ENCODE data around the gene DCD.
A peak's percentile ranks its signal among the peaks of the same experiment; 100 is the strongest.
"Not testable (repeated sequence)": the region's sequence is repeated elsewhere in the genome, so short reads cannot be mapped to it uniquely, and the experiment has no call there.

Gene DCD

GRCh38 chr12:54648265-54648664 lies at the start of gene DCD:
Gene DCD (minus strand): TSS chr12:54648365. CDS start chr12:54648303, 62 bp downstream.
- no peak for DNase-seq (ENCODE audit: low read depth in 2 of 2)

DNA sequence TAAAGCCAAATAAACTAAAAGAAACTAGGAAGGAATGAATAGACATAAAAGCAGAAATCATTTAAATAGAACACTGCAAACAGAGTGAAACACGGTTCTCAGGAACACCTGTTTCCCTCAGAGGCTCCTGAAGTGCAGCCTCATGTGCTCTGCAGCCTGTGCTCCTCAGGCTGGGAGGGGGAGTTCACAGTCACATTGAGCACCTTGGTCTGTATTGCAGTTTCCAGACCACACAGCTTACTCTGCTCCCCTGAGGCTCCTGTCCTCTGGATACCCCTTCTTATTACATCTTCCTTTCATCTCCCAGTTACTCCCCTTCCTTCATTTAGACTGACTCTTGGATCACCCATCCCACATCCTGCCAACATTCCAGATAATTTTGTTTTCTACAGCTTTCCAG lies 49.7 kb upstream of the DCD start:
- DNase-seq (ENCODE audit: low read depth in 2 of 2) = no peak

- no peak for DNase-seq (ENCODE audit: low read depth in 2 of 2)
Observed at GRCh38 chr12:54692353-54692752, 44.2 kb upstream of the DCD start.

DNA sequence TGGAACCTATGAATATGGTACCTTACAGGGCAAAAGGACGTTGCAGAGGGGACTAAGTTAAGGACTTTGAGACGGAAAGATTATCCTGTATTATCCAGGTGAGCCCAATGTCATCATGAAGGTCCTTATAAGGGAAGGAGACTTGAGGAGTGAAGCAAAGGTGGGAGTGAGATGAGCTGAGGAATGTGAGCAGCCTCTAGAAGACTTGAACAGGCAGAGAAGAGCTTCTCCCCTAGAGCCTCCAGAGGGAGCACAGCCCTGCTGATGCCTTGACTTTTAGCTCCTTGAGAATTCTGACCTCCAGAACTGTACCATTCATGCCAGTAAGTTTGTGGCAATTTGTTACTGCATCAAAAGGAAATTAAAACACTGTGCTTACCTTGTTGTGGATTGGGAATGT lies 41.8 kb upstream of the DCD start:
- no peak for DNase-seq (ENCODE audit: low read depth in 2 of 2)

DNA sequence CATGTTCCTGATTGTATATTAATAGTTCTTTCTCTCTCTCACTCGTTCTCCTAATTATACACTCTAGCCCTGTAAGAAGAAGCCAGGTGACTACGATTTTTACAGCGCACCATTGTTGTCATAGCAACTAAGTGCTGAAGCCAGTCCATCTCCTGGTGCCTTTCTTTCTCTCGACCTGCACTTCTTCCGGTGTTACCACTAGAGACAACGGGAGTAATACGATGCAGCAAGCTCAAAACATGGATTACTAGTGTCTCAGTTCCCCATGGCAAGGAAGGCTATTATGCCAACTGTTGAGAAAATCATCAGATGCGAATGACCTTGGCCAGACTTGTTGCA lies 40.8 kb upstream of the DCD start:
- no peak for DNase-seq (ENCODE audit: low read depth in 2 of 2)

- DNase-seq (ENCODE audit: low read depth in 2 of 2) = no peak
Observed at GRCh38 chr12:54688309-54689033, 40.3 kb upstream of the DCD start.

- no peak for DNase-seq (ENCODE audit: low read depth in 2 of 2)
Observed at GRCh38 chr12:54684636-54685630, 36.8 kb upstream of the DCD start.

DNA sequence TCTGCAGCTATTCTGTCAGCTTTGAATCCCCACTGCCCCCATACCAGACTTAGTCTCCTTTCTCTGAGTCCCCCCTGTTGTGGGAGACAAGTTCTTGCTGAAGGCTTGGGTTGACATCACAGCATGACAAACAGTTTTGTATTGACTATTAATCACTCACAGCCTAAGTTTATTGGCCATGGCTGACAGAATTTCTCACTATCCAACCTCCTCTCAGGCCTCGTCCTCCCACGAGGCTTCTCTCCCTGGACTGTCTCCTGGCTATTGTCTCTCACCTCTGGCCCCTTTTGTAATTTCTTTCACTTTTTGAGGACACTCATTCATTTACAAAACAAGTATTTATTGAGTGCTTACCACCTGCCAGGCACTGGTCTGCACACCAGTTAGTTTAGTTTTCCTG lies 35.2 kb upstream of the DCD start:
- no peak for DNase-seq (ENCODE audit: low read depth in 2 of 2)

- no peak for DNase-seq (ENCODE audit: low read depth in 2 of 2)
Observed at GRCh38 chr12:54682674-54683073, 34.5 kb upstream of the DCD start.

GRCh38 chr12:54680374-54680773 lies 32.2 kb upstream of the DCD start:
- peak in 1 of 2 experiments; percentile 32 for DNase-seq (ENCODE audit: low read depth in 2 of 2)

DNA sequence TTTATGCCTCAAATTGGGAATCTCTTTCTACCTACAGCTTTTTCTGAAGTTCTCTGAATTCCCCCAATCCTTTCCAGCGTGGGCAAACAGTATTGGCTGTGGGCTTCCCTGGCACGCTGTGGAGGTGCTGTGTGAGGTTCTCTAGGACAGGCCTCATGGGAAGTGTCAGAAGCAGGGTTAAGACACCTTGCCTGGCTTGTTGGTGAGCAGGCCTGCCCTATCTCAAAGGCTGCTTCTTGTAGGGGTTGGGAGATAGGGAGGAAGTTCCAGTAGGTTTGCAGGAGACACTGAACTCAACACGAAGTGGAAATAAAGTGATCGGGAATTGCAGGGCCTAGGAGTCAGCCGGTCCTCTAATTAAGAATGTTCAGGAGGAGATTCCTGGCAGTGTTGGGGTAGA lies 30.0 kb upstream of the DCD start:
- DNase-seq (ENCODE audit: low read depth in 2 of 2) = no peak

GRCh38 chr12:54667945-54668344 lies 19.8 kb upstream of the DCD start:
- no peak for DNase-seq (ENCODE audit: low read depth in 2 of 2)

- DNase-seq (ENCODE audit: low read depth in 2 of 2) = no peak
Observed at GRCh38 chr12:54666008-54666407, 17.8 kb upstream of the DCD start.

- not testable (repeated sequence) for DNase-seq (ENCODE audit: low read depth in 2 of 2)
Observed at GRCh38 chr12:54665022-54665635, 17.0 kb upstream of the DCD start.

DNA sequence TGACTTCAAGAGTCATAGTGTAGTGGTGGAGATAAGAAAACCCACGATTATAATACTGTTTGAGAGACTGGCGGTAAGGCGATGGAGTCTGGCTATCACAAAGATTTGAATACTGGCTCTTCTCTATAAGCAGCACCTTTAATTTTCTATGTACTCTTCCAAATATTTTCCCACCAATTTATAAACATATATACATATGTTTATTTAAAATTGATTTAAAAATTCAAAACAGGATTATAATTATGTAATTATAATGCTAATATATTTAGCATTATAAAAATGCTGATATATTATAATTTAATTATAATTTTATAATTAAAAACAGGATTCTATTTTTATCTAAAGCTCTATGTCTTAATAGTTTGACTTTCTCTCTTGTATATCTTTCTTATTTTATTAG lies 15.4 kb upstream of the DCD start:
- no peak for DNase-seq (ENCODE audit: low read depth in 2 of 2)

- no peak for DNase-seq (ENCODE audit: low read depth in 2 of 2)
Observed at GRCh38 chr12:54662026-54662425, 13.9 kb upstream of the DCD start.

- no peak for DNase-seq (ENCODE audit: low read depth in 2 of 2)
Observed at GRCh38 chr12:54661048-54661447, 12.9 kb upstream of the DCD start.

DNA sequence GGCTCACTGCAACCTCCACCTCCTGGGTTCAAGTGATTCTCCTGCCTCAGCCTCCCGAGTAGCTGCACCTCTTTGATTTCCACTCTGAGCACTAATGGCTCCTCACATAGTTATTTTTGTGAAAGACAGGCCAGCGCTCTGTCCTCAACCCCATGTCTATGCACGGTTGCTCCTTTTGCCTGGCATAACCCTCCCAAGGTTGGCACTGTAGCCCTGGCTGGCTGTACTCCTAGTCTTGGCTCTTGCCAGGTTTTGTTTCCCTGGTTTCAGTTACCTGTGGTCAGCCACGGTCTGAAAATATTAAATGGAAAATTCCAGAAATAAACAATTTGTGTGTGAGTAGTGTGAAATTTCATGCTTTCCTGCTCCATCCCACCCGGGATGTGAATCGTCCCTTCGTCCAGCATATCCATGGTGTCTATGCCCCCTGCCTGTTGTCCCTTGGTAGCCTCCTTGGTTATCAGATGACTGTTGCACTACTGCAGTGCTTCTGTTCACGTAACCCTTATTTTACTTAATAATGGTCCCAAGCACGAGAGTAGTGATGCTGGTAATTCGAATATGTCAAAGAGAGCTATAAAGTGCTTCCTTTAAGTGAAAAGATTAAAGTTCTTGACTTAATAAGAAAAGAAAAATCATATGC lies 12.3 kb upstream of the DCD start:
- DNase-seq (ENCODE audit: low read depth in 2 of 2) = no peak

- DNase-seq (ENCODE audit: low read depth in 2 of 2) = peak; percentile 4 to 52
Observed at GRCh38 chr12:54658306-54659264, 10.4 kb upstream of the DCD start.

GRCh38 chr12:54657105-54657607 lies 9.0 kb upstream of the DCD start:
- DNase-seq (ENCODE audit: low read depth in 2 of 2) = no peak

DNA sequence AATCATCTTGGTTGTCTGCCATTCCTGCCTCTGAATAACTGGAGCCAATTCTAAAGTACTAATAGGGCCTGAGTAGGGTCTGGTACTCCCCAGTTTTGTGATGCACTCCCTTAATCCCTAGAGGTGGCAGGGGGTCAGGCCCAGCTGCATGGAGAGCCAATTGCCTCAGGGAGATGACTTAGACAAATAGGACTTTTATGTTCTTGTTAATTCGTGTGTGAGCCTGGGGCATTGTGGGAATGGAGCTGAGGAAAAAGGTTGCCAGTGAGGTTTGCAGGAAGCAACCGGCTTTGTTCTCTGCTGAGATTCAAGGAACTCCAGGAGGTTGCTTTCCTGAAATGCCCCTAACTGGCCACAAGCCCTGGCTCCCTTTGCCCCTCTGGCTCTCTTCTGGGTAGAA lies 6.8 kb upstream of the DCD start:
- DNase-seq (ENCODE audit: low read depth in 2 of 2) = no peak
